GM23338 (cell line): Measurements from ENCODE around the gene SYCP3.

Experiments
- JUNB ChIP-seq: IDR thresholded peaks from one replicate; pipeline ENCODE4 v1.6.1; 2016; ENCODE audit warnings: antibody characterized with exemption; ENCODE audit not compliant: unreplicated experiment
- TF ChIP-seq, protein P1 (sequence below): IDR thresholded peaks from 2 replicates; pipeline ENCODE4 v1.6.1; 2016; ENCODE audit warnings: antibody characterized with exemption

GRCh38 chr12:101691503-101692096, 47.7 kb downstream of the SYCP3 start:
- TF ChIP-seq JUNB, result no peak
- TF ChIP-seq, protein P1, sequence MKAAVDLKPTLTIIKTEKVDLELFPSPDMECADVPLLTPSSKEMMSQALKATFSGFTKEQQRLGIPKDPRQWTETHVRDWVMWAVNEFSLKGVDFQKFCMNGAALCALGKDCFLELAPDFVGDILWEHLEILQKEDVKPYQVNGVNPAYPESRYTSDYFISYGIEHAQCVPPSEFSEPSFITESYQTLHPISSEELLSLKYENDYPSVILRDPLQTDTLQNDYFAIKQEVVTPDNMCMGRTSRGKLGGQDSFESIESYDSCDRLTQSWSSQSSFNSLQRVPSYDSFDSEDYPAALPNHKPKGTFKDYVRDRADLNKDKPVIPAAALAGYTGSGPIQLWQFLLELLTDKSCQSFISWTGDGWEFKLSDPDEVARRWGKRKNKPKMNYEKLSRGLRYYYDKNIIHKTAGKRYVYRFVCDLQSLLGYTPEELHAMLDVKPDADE, result no peak
